NCI-H1436 (cell line): ENCODE measurements around the gene OSBPL9.
"Not testable (repeated sequence)": the region's sequence is repeated elsewhere in the genome, so short reads cannot be mapped to it uniquely, and the experiment has no call there.

Experiments used
- DNase-seq: peaks from one replicate; lab custom pipeline; 2025; lab: John Stamatoyannopoulos, UW

The OSBPL9 gene

DNA sequence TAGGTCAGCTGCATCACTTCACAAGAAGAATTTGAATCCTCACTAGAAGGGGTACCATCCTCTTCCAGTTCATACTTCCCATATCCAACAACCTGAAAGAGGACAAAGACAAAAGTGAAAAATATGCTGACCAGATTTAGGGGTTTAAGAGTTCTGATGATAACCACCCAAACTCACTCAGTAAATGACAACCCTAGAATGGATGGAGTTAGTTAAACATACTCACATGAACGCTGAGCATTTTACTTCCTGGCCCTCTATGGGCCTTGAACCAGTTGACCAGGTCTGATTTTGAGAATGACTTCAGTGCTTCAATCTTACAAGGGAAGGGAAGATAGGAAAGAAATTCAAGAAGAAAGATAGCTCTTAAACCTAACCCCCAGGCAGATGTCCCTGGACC, 172.4 kb downstream of the OSBPL9 start:
- no peak for DNase-seq

DNA sequence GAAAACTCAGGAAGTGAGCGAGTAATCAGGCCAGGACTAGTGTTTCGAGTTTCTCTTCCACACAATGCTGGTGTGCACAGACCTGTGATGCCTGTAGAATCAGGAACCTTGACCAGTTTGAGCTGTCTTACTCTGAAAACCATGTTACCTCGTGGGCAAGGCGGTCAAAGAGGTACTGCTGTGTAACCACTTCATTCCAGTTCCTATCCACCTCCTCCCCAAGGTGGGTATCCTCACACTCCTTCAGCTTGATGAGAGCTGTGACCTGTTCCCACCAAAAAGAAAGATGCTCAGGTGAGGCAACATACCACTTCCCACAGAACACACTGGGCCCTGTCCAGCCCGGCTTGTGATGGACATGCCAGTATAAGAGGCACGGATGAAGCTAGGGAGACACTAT, 173.5 kb downstream of the OSBPL9 start:
- DNase-seq, result no peak

DNA sequence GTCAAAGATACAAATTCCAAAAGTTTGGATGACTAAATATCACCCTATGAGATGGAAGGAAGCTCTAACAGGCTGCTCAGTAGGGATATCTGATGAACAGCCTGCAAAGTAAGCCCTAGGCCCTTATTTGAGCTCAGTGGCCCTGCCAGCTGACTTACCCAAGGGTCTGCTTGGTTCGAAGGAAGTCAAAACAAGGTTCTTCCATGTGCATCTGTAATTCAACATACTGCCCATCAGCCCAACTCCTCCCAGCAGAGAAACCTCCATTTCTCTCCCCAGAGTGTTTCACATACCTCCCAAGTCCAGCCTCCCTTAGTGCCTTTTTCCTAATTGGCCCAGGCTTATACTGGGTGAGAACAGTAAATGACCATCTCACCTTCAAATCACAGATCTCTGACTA, 175.0 kb downstream of the OSBPL9 start:
- no peak for DNase-seq

DNA sequence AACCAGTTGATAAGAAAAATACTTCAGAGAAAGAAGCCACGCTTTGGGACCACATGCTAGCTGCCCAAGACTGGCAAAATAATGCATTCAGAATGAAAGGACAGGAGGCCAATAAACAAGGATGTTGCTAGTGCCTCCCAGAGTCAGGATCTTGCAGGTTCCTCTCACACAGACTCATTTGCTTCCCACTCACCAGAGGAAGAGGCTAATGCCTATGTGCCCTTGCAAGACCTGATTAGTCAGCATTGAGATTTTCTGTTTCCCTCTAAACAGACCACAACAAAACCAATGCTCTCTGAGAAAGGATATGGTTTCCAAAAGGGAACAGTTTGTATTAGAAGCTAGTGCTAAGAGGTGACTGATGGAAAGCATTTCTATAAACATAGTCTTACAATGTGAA, 176.0 kb downstream of the OSBPL9 start:
- no peak for DNase-seq

DNA sequence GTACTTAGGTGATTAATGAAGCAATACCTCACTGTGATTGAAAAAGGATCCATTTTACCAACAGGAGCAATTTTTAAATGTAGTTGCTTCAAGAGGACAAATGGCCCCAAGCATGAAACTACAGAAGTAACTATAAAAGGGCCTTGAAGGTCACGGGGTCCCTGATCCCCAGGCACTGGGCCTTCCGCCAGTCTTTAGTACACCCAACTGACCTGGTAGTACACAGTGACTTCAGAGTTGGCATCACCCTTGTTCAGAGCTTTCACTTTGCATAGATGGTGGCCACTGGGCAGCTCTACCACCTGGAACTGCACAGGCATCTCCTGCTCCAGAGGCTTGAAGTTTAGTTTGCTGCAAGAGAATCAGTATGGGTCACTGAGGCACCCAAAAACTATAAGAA, 177.4 kb downstream of the OSBPL9 start:
- DNase-seq, result no peak

DNA sequence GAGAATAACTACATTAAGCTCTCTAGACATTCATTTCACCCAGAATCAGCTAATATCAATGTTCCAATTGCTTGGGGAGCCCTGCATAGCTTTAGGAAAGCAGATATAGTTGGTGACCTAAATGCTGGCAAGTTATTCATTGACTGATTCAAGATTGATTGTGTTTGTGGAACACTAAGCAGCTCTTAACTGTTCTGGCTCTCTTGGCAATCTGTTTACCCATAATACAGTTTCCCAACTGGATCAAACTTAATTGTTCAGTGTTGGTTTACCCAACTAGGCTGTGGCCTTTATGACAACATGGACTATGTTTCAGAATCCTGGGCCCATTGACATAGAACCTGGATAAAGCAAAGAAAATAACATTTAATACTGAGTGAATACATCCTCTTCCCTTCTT, 178.0 kb downstream of the OSBPL9 start:
- DNase-seq, result no peak

DNA sequence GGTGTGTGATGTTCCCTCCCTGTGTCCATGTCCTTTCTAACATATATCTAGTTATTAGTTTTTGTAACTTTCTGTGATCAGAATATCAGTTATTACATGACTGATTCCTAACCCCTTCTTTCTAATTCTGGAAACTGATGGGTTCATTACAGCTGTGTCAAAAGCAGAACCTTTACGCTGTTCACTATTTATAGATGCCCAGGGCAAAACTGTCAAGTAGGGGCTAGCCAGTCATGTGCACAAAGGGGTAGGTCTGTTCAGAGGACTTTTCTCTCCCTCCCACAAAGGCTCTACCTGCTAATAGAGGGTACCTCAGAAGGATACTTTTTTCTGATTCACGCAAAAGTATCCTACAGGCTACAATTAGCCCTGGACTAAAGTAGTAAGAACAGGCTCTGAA, 182.5 kb downstream of the OSBPL9 start:
- no peak for DNase-seq

DNA sequence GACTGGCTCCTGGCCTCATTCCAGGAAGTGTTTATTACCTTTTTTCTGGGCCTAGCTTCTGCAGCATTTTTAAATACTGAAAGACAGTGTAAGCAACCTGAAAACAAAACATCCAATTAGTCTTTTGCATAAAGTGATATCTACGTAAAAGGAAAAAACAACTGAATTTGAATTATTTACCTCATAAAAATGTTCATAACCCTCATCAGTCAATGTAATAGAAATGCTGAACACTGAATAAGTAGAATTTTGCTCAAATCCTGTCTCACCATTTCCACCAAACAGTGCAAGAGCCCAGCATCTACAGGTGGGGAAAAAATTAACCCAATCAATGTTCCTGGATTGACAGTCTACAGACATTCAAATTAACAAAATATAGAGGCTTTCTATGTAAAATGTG, 197.6 kb downstream of the OSBPL9 start:
- no peak for DNase-seq

DNA sequence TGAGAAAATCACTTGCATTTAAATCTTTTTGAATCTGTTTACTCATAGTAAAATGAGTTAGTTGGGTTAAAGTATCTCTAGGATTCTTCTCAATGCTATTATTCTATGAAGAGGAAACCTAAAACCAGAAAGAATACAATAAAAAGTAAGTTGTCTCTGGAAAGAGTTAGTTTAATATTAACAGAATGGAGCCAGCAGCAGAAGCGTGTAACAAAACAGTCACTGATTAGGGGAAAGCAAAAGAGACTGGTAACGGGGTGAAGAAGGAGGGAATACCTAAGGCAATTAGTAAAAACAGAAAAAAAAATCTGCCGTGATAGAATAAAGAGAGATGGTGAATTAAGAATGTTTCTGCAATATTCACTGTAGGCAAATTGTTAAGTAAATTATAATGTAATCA, 201.6 kb downstream of the OSBPL9 start:
- DNase-seq, result no peak

DNA sequence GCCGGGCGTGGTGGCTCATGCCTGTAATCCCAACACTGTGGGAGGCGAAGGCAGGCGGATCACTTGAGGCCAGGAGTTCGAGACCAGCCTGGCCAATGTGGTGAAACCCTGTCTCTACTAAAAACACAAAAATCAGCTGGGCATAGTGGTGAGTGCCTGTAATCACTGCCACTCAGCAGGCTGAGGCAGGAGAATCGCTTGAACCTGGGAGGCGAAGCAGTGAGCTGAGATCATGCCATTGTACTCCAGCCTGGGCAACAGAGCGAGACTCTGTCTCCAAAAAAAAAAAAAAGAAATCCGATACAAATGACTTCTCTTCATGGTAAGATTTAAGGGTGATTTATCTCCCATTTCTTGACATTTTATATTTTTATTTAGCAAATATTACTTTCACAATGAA, 202.1 kb downstream of the OSBPL9 start:
- not testable (repeated sequence) for DNase-seq

DNA sequence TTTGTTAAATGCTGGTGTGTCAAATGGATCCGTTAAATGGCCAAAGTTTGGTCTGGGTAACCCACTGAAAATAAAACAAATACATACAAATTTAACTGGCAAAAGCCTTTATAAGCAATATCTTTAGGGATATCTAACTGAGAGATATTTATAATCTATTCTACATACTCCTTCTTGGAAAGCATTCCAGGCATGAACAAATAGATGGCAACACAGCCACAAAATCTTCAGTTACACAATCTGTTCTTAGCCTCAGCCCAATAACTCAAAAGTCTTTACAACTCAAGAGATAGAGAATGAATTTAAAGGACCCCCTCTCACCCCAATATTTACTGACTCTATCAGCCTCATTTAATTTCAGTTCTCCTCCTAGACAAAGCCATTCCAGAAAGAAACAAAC, 202.9 kb downstream of the OSBPL9 start:
- DNase-seq, result no peak

DNA sequence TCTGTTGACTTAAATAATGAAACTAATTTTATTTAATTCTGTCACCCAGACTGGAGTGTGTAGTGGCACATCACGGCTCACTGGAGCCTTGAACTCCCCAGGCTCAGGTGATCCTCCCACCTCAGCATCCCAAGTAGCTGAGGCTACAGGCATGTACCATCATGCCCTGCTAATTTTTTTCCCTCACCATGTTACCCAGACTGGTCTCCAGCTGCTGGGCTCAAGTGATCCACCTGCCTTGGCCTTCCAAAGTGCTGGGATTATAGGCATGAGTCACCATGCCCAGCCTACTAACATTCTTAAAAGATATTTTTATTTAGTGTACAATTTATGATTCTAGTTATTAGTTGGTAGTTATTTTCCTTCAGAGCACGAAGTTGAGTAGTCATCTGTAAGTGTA, 212.2 kb downstream of the OSBPL9 start:
- no peak for DNase-seq

DNA sequence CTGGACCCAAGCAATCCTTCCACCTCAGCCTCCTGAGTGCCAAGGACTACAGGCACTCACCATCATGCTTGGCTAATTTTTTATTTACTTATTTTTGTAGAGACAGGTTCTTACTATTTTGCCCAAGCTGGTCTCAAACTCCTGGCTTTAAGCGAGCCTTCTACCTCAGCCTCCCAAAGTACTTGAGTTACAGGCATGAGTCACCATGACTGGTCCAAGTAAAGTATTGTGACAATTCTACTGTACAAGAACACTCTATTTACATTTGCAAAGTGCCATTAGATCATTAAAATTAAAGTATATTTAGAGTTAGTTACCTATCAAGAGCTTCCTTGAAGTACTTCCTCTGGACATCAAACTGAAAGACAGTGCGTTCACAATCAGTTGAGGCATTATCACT, 216.8 kb downstream of the OSBPL9 start:
- no peak for DNase-seq

DNA sequence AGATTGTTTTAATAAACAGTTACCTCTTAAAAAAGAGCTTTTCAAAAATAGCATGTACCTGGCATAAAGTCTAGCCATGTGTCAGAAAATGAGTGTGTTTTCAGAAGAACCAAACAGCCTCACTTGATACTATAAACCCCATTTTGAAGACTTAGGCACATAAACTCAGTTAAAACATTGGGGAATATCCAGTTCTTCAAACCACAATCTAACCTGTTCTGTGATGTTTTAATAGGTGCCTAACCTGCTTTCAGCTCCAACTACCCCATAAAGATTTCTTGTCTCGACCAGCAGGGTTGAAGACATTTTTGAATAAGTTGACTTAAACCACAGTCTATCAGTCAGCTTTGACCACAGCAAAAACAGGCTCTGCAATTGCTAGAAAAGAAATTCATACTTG, 220.4 kb downstream of the OSBPL9 start:
- DNase-seq, result no peak
